Lower lobe of right lung (tissue), 2 donors: Measurements from ENCODE around the gene UAP1L1. TPM values are rescaled to one million over a fixed set of nuclear protein-coding genes. Genes with fewer than 3 reads are reported as not detected.

Source experiments
- ATAC-seq, 2 donors: fragments of 200-7000 bp; cut with Tn5 transposase; one replicate each; pipeline ENCODE4 v1.9.1; 2020 to 2022; ENCODE audit warnings: mild to moderate bottlenecking in 2 of 2, moderate library complexity in 2 of 2
- DNase-seq: peaks from one replicate; pipeline ENCODE4 v3.0.0-alpha.2; 2020
- H3K27ac ChIP-seq: fragments of 200-600 bp; one replicate; pipeline ENCODE4 v1.8.0; 2022
- H3K27me3 ChIP-seq: fragments of 200-600 bp; one replicate; pipeline ENCODE4 v1.8.0; 2022; ENCODE audit warnings: low read depth
- H3K36me3 ChIP-seq: fragments of 200-600 bp; one replicate; pipeline ENCODE4 v1.8.0; 2022; ENCODE audit warnings: mild to moderate bottlenecking
- H3K4me1 ChIP-seq: fragments of 200-600 bp; one replicate; pipeline ENCODE4 v1.8.0; 2022
- H3K4me3 ChIP-seq: fragments of 200-600 bp; one replicate; pipeline ENCODE4 v1.8.0; 2022; ENCODE audit warnings: mild to moderate bottlenecking
- H3K9me3 ChIP-seq: fragments of 200-600 bp; one replicate; pipeline ENCODE4 v1.8.0; 2022
- intact Hi-C: fragments of 100-400 bp; cut with DNase I; formaldehyde crosslinking; loops from one replicate; pipeline ENCODE4 v1.11.0; 2022
- total RNA-seq: library from RNA; stranded (reverse); fragmentation: NEBNext Ultra II Directional; extraction: Animal tissue kit (Norgen Biotek cat#: 25700); gene quantifications from one replicate; pipeline ENCODE4 v1.2.1, GENCODE V29; 2021
- TF ChIP-seq, protein P1 (sequence below): fragments of 200-600 bp; IDR thresholded peaks from one replicate; pipeline ENCODE4 v1.8.0; 2022; ENCODE audit warnings: antibody characterized with exemption, mild to moderate bottlenecking
- donor health status: DM: no; HTN: yes; CAD: no; lungs with severe emphysema.

Gene UAP1L1
- total RNA-seq, 1 donor from 2014 or later: 29.7 TPM

DNA sequence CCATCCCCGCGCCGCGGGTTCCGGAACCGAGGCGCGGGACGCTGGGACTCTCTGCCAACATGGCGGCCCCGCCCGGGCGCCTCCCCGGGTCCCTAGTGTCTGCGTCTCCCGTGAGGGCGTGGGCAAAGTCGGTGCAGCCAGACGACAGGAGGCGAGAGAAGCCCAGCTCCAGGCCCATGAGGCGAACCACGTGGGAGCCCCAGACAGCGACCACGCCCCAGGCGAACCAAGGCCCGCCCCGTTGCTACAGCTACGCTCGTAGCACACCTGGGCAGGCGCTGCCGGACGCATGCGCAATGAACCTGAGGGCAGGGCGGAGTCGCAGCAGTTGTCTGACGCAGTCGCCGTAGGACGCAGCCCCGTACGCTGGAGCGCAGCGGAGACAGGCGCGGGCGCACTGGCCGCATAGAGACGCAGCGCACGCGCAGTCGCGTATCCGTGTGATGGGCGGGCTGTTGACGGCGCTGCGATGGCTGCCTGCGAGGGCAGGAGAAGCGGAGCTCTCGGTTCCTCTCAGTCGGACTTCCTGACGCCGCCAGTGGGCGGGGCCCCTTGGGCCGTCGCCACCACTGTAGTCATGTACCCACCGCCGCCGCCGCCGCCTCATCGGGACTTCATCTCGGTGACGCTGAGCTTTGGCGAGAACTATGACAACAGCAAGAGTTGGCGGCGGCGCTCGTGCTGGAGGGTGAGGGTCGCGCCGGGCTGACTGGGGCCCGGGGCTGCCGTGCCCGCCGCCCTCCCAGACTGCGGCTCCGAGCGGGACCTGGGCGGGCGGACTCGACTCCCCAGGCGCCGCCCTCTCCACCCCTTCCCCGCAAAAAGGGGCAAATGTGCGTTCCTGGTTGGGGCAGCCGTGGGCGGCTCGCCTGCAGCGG, 9.5 kb downstream of the UAP1L1 start, which contains the start of gene MAN1B1:
TSS of gene MAN1B1 (plus strand) at position 455 of the 878 bp plus-strand sequence. CDS start at position 470, 15 bp downstream.
- intact Hi-C loops: no loop called here
- Histone ChIP-seq H3K27me3 (no peaks in the 10 kb centered on the region), H3K9me3 (no peaks in the 10 kb centered on the region), H3K4me3 (peak within 1 kb of the TSS; percentile 77), H3K36me3 (peaks cover 33% of the 10 kb centered on the region), H3K27ac (peak within 1 kb of the TSS; percentile 94), H3K4me1 (peaks cover 24% of the 10 kb centered on the region)
- TF ChIP-seq, protein P1, sequence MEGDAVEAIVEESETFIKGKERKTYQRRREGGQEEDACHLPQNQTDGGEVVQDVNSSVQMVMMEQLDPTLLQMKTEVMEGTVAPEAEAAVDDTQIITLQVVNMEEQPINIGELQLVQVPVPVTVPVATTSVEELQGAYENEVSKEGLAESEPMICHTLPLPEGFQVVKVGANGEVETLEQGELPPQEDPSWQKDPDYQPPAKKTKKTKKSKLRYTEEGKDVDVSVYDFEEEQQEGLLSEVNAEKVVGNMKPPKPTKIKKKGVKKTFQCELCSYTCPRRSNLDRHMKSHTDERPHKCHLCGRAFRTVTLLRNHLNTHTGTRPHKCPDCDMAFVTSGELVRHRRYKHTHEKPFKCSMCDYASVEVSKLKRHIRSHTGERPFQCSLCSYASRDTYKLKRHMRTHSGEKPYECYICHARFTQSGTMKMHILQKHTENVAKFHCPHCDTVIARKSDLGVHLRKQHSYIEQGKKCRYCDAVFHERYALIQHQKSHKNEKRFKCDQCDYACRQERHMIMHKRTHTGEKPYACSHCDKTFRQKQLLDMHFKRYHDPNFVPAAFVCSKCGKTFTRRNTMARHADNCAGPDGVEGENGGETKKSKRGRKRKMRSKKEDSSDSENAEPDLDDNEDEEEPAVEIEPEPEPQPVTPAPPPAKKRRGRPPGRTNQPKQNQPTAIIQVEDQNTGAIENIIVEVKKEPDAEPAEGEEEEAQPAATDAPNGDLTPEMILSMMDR: no peak
- ATAC-seq (peak; percentile 95 to 96), DNase-seq (peak; percentile 100)

DNA sequence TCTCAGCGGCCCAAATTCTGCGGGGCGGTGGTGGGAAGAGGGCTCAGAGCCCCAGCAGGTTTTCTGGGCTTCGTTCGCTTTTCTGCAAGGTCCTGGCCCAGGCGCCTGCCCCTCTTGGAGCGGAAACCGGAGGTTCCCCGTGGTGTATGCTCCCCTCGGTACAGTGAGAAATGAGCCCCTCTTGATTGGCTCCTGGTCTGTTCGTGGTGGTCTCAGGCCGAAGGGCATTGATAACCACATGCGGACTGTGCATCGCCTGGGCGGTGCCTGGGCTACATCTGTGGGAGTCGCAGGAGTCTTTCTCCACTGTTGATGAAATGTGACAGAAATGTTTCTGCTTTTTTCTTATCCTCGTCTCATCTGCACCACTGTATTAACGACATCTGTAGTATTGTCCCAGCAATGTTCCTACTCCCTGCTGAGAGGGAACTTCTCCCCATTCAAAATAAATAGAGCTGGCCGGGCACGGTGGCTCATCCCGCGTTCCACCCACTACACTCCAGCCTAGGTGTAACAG, 10.2 kb downstream of the UAP1L1 start:
- TF ChIP-seq, protein P1: no peak
- Histone ChIP-seq H3K9me3 (no peaks in the 10 kb centered on the region), H3K4me3 (peak overlapping the region; percentile 77), H3K4me1 (peaks cover 24% of the 10 kb centered on the region), H3K27ac (peak overlapping the region; percentile 94), H3K27me3 (no peaks in the 10 kb centered on the region), H3K36me3 (peaks cover 33% of the 10 kb centered on the region)
- intact Hi-C loops: no loop called here
- ATAC-seq: no peak
- no peak for DNase-seq

DNA sequence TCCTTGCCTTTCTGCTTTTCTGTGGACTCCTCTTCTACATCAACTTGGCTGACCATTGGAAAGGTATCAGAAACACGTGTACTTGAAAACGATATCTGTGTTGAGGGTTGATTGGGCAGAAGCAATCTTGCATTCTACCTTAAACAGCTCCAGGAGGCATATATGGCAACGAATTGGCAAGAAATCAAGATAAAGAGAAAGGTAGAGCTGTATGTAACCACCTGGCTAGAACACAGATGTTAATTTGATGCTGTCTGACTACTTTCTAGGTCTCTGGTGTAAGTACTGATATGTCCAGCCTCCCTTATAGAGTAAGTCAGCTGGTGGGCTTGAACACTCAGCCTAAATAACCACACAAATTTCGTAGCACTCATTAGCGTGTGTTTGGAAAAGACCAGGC, 10.8 kb downstream of the UAP1L1 start:
- intact Hi-C loops: no loop called here
- Histone ChIP-seq H3K36me3 (peaks cover 33% of the 10 kb centered on the region), H3K27me3 (no peaks in the 10 kb centered on the region), H3K27ac (no peak overlapping the region), H3K4me3 (no peak overlapping the region), H3K4me1 (peaks cover 24% of the 10 kb centered on the region), H3K9me3 (no peaks in the 10 kb centered on the region)
- ATAC-seq: no peak
- DNase-seq: no peak
- TF ChIP-seq, protein P1: no peak

DNA sequence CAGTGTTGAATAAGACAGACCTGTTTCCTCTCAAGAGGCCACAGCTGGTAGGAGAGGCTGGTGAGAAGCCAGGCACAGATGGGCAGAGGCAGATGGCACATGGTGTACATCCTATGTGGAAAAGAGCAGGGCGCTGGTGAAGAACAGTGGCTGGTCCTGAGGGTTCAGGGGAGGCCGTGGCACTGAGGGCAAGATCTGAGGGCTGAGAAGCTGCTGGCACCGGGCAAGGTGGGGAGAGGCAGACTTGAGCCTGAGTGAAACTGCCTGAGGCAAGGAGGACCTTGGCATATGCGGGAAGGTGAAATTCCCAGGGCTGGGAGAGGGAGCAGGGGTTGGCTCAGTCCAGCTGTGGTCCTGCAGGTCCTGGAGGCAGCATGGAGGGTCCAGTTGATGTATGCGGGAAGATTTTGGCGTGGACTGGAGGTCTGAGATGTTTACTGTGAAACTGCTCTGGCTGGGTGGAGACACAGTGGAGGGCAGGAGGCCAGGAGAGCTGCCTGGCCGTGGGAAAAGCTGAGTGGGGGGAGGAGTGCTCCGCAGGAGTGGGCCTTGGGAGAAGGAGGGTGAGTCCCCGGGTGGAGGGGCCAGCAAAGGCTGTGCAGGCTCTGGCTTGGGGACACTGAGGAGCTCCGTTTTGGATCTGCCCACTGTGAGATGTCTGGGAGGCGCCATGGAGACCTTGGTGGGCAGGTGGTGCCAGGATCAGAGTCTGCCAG, 12.1 kb downstream of the UAP1L1 start:
- H3K27ac ChIP-seq: no peak overlapping the region
- H3K4me1 ChIP-seq: peaks cover 24% of the 10 kb centered on the region
- no peak for ATAC-seq
- H3K9me3 ChIP-seq: no peaks in the 10 kb centered on the region
- no peaks in the 10 kb centered on the region for H3K27me3 ChIP-seq
- intact Hi-C loops: no loop called here
- no peak for DNase-seq
- H3K36me3 ChIP-seq: peaks cover 30% of the 10 kb centered on the region
- H3K4me3 ChIP-seq: no peak overlapping the region
- TF ChIP-seq, protein P1: no peak

DNA sequence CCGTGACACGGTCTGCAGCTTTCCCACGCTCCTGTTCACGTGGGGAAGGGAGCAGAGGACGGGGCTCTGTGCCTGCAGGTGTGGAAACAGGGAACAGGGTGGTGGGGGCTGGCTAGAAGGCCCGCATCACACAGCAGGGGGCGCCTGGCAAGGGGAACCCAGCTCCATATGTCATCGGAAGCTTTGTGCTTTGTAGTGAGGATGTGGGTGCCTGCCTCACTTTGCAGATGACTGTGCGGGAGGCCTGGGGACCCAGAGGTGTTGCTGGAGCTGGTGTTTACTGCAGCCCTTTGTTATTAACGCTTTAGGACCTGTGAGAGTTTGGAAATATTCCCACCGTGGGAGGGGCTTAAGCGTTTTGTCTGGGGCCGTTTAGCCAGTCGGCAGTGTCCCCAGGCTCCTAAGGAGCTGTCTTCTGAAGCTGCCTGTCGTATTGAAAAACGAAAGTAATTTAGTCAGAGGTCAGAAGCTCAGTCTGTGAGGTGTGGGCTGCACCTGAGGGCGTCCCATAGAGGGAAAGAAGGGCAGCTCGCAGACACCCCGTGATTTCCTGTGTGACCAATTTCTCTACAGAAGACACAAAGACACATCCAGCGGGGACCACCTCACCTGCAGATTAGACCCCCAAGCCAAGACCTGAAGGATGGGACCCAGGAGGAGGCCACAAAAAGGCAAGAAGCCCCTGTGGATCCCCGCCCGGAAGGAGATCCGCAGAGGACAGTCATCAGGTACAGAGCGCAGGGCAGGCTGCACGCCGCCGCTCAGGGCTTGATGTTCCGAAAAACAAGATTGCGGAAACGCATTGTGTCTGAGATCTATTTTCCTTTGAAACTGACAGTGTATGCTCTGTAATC, 18.6 kb downstream of the UAP1L1 start:
- H3K4me1 ChIP-seq: no peaks in the 10 kb centered on the region
- DNase-seq (peak; percentile 48), ATAC-seq (peak; percentile 56 to 68)
- H3K27me3 ChIP-seq: no peaks in the 10 kb centered on the region
- peaks cover 78% of the 10 kb centered on the region for H3K36me3 ChIP-seq
- H3K27ac ChIP-seq: peak overlapping the region; percentile 41
- intact Hi-C loops: no loop called here
- TF ChIP-seq, protein P1: peak; percentile 29
- H3K9me3 ChIP-seq: no peaks in the 10 kb centered on the region
- H3K4me3 ChIP-seq: peak overlapping the region; percentile 6
